IPS-20b (cell line): Measurements from ENCODE around the gene ATE1.
"Not testable (repeated sequence)": the region's sequence is repeated elsewhere in the genome, so short reads cannot be mapped to it uniquely, and the experiment has no call there.

Source experiments
- H3K27ac ChIP-seq: one replicate; pipeline ENCODE4 v1.5.1; 2013; ENCODE audit warnings: low read length
- H3K27me3 ChIP-seq: 2 replicates; pipeline ENCODE4 v1.6.1; 2013; ENCODE audit warnings: mild to moderate bottlenecking, low read length, inconsistent platforms; ENCODE audit not compliant: insufficient read depth
- H3K36me3 ChIP-seq: 2 replicates; pipeline ENCODE4 v1.6.1; 2013; ENCODE audit warnings: low read depth, mild to moderate bottlenecking, inconsistent platforms, low read length, moderate library complexity; ENCODE audit not compliant: insufficient read depth
- H3K4me1 ChIP-seq: 2 replicates; pipeline ENCODE4 v1.6.1; 2013; ENCODE audit warnings: mild to moderate bottlenecking, control low read depth, inconsistent platforms, low read length, moderate library complexity; ENCODE audit not compliant: insufficient read depth
- H3K4me3 ChIP-seq: 2 replicates; pipeline ENCODE4 v1.5.1; 2013; ENCODE audit warnings: mild to moderate bottlenecking, low read length, inconsistent platforms
- H3K9ac ChIP-seq: 2 replicates; pipeline ENCODE4 v1.6.1; 2013; ENCODE audit warnings: low read depth, mild to moderate bottlenecking, inconsistent platforms, low read length, moderate library complexity
- H3K9me3 ChIP-seq: 2 replicates; pipeline ENCODE4 v1.6.1; 2013; ENCODE audit warnings: mild to moderate bottlenecking, low read depth, low read length, inconsistent platforms; ENCODE audit not compliant: insufficient read depth

Gene ATE1

GRCh38 chr10:121927318-121927840 is 452 bp downstream of the ATE1 start:
- Histone ChIP-seq H3K36me3 (peaks cover 15% of the 10 kb centered on the region), H3K9me3 (no peaks in the 10 kb centered on the region), H3K27ac (peak overlapping the region; percentile 98), H3K4me3 (peak overlapping the region; percentile 81), H3K27me3 (no peaks in the 10 kb centered on the region), H3K9ac (peak overlapping the region; percentile 96), H3K4me1 (peaks cover 3% of the 10 kb centered on the region; the same call in 1 of the 2 replicates)

- H3K4me1 ChIP-seq, result peaks cover 3% of the 10 kb centered on the region; the same call in 1 of the 2 replicates
- H3K27me3 ChIP-seq, result no peaks in the 10 kb centered on the region
- H3K36me3 ChIP-seq, result peaks cover 21% of the 10 kb centered on the region
- peak overlapping the region; percentile 98 for H3K27ac ChIP-seq
- peak overlapping the region; percentile 96 for H3K9ac ChIP-seq
- H3K9me3 ChIP-seq, result no peaks in the 10 kb centered on the region
- peak overlapping the region; percentile 81 for H3K4me3 ChIP-seq
Measured at GRCh38 chr10:121926671-121927317, 1.0 kb downstream of the ATE1 start.

GRCh38 chr10:121926157-121926556 is 1.7 kb downstream of the ATE1 start:
- H3K27me3 ChIP-seq, result no peaks in the 10 kb centered on the region
- H3K9ac ChIP-seq, result no peak overlapping the region; the same call in 1 of the 2 replicates
- H3K9me3 ChIP-seq, result no peaks in the 10 kb centered on the region
- peak overlapping the region; percentile 81 for H3K4me3 ChIP-seq
- peaks cover 3% of the 10 kb centered on the region; the same call in 1 of the 2 replicates for H3K4me1 ChIP-seq
- peaks cover 28% of the 10 kb centered on the region for H3K36me3 ChIP-seq
- no peak overlapping the region for H3K27ac ChIP-seq

- Histone ChIP-seq H3K9me3 (no peaks in the 10 kb centered on the region), H3K36me3 (peaks cover 50% of the 10 kb centered on the region), H3K27ac (no peak overlapping the region), H3K9ac (no peak overlapping the region), H3K4me3 (no peak overlapping the region), H3K27me3 (no peaks in the 10 kb centered on the region), H3K4me1 (no peaks in the 10 kb centered on the region; the same call in 1 of the 2 replicates)
Measured at GRCh38 chr10:121921238-121921931, 6.4 kb downstream of the ATE1 start.

- Histone ChIP-seq H3K9ac (no peak overlapping the region), H3K9me3 (no peaks in the 10 kb centered on the region), H3K4me1 (no peaks in the 10 kb centered on the region), H3K27ac (no peak overlapping the region), H3K4me3 (no peak overlapping the region), H3K36me3 (peaks cover 52% of the 10 kb centered on the region), H3K27me3 (no peaks in the 10 kb centered on the region)
Measured at GRCh38 chr10:121919666-121920065, 8.2 kb downstream of the ATE1 start.

GRCh38 chr10:121918800-121919199 is 9.0 kb downstream of the ATE1 start:
- H3K27ac ChIP-seq, H3K27me3 ChIP-seq, H3K4me1 ChIP-seq, H3K4me3 ChIP-seq, H3K9ac ChIP-seq, H3K9me3 ChIP-seq: not testable (repeated sequence)
- peaks cover 59% of the 10 kb centered on the region for H3K36me3 ChIP-seq

GRCh38 chr10:121914661-121915060 is 13.2 kb downstream of the ATE1 start:
- H3K27me3 ChIP-seq, result no peaks in the 10 kb centered on the region
- H3K4me3 ChIP-seq, result no peak overlapping the region
- H3K4me1 ChIP-seq, result no peaks in the 10 kb centered on the region
- no peak overlapping the region for H3K9ac ChIP-seq
- H3K27ac ChIP-seq, result no peak overlapping the region
- no peaks in the 10 kb centered on the region for H3K9me3 ChIP-seq
- H3K36me3 ChIP-seq, result peaks cover 46% of the 10 kb centered on the region

- Histone ChIP-seq H3K9ac (no peak overlapping the region), H3K27me3 (no peaks in the 10 kb centered on the region), H3K9me3 (no peaks in the 10 kb centered on the region), H3K36me3 (peaks cover 61% of the 10 kb centered on the region), H3K4me3 (no peak overlapping the region), H3K4me1 (no peaks in the 10 kb centered on the region), H3K27ac (no peak overlapping the region)
Measured at GRCh38 chr10:121911421-121911697, 16.5 kb downstream of the ATE1 start.

GRCh38 chr10:121910673-121911420 is 17.0 kb downstream of the ATE1 start:
- H3K4me1 ChIP-seq, result no peaks in the 10 kb centered on the region
- peaks cover 63% of the 10 kb centered on the region for H3K36me3 ChIP-seq
- no peaks in the 10 kb centered on the region for H3K27me3 ChIP-seq
- H3K9me3 ChIP-seq, result no peaks in the 10 kb centered on the region
- no peak overlapping the region for H3K4me3 ChIP-seq
- H3K9ac ChIP-seq, result no peak overlapping the region
- no peak overlapping the region for H3K27ac ChIP-seq

GRCh38 chr10:121904888-121905287 is 22.9 kb downstream of the ATE1 start:
- Histone ChIP-seq H3K4me3 (no peak overlapping the region), H3K9me3 (no peaks in the 10 kb centered on the region), H3K36me3 (peaks cover 62% of the 10 kb centered on the region), H3K27ac (no peak overlapping the region), H3K9ac (no peak overlapping the region), H3K4me1 (no peaks in the 10 kb centered on the region), H3K27me3 (no peaks in the 10 kb centered on the region)

- Histone ChIP-seq H3K27ac (no peak overlapping the region), H3K4me3 (no peak overlapping the region), H3K9me3 (no peaks in the 10 kb centered on the region), H3K36me3 (peaks cover 60% of the 10 kb centered on the region), H3K4me1 (no peaks in the 10 kb centered on the region), H3K27me3 (no peaks in the 10 kb centered on the region), H3K9ac (no peak overlapping the region)
Measured at GRCh38 chr10:121900443-121901174, 27.2 kb downstream of the ATE1 start.
